GM12865 (cell line): ENCODE data around the gene BLCAP.

Experiments
- DNase-seq: peaks from one replicate; pipeline ENCODE4 v3.0.0; 2010; ENCODE audit warnings: low read depth
- H3K4me3 ChIP-seq: 2 replicates; pipeline ENCODE4 v1.5.1; 2011; ENCODE audit warnings: mild to moderate bottlenecking, low read depth, low read length, control low read depth
- CTCF ChIP-seq: IDR thresholded peaks from 2 replicates; pipeline ENCODE4 v1.5.1; 2011; ENCODE audit warnings: low read length, control low read depth, low read depth, inconsistent platforms; ENCODE audit not compliant: insufficient read depth; ENCODE audit errors: missing control alignments

The BLCAP gene

GRCh38 chr20:37537505-37537904 lies 9.8 kb upstream of the BLCAP start:
- DNase-seq, result no peak
- no peak overlapping the region for H3K4me3 ChIP-seq
- no peak for TF ChIP-seq CTCF

- DNase-seq, result no peak
- TF ChIP-seq CTCF, result no peak
- H3K4me3 ChIP-seq, result no peak overlapping the region
These were observed 7.9 kb upstream of the BLCAP start for GRCh38 chr20:37535443-37536132.

GRCh38 chr20:37534401-37535157 lies 6.9 kb upstream of the BLCAP start:
- DNase-seq, result peak; percentile 92
- TF ChIP-seq CTCF, result peak; percentile 71
- H3K4me3 ChIP-seq, result no peak overlapping the region

- no peak overlapping the region for H3K4me3 ChIP-seq
- TF ChIP-seq CTCF, result no peak
- DNase-seq, result no peak
These were observed 5.6 kb upstream of the BLCAP start for GRCh38 chr20:37533154-37533715.

GRCh38 chr20:37531856-37532255 lies 4.2 kb upstream of the BLCAP start:
- TF ChIP-seq CTCF, result no peak
- no peak overlapping the region for H3K4me3 ChIP-seq
- DNase-seq, result no peak

GRCh38 chr20:37530696-37531095 lies 3.0 kb upstream of the BLCAP start:
- TF ChIP-seq CTCF, result no peak
- no peak for DNase-seq
- H3K4me3 ChIP-seq, result no peak overlapping the region
